Measurements from ENCODE around the gene NEUROD4. TPM values are rescaled to one million over a fixed set of nuclear protein-coding genes. Genes with fewer than 3 reads are reported as not detected.

NEUROD4 gene
- total and polyA plus RNA-seq, 12 donors, result 0.17 to 3.3 (median 1.1) TPM; not detected in 5

- Histone ChIP-seq H3K4me1 (replicated peaks in 1 of 2) (no peaks in the 10 kb centered on the region), H3K36me3 (replicated peaks in 1 of 2) (no peaks in the 10 kb centered on the region), H3K27ac (no peak overlapping the region), H3K4me3 (no peak overlapping the region), H3K27me3 (peaks cover 21% of the 10 kb centered on the region), H3K9me3 (replicated peaks in 1 of 3) (no peaks in the 10 kb centered on the region)
- 51 to 61% (median 55%) methylated on average over 3 of the region's 3 CpGs for whole genome bisulfite sequencing, 4 donors
- DNase-seq, result no peak
- TF ChIP-seq CTCF (IDR thresholded peaks at IDR 0.05) (no peak), POLR2A (IDR thresholded peaks at IDR 0.05) (no peak)
- intact Hi-C loops (cut with DNase I), result loop anchor here in 1 of 2 donors (5.0 kb wide), 1 partner anchor 83 kb away; no protein-coding TSS in a partner anchor
Measured at GRCh38 chr12:55074806-55075205, 55.0 kb downstream of the NEUROD4 start.

Other genes starting within 250 kb of the NEUROD4 start
- under 1 TPM in 2 of 9 donors, not detected in 7; 0.83 to 0.88 TPM for gene MUCL1, start 165.5 kb upstream of the NEUROD4 start, total RNA-seq
- not detected for gene MUCL1, start 165.5 kb upstream of the NEUROD4 start, polyA plus RNA-seq
- 1 to 10 TPM in 1 of 9 donors, under 1 TPM in 5, not detected in 3; 0.11 to 2.0 (median 0.42) TPM for gene TESPA1, start 35.2 kb upstream of the NEUROD4 start, total RNA-seq
- gene TESPA1, start 35.2 kb upstream of the NEUROD4 start, polyA plus RNA-seq, result under 1 TPM; 0.16 to 0.20 (median 0.16) TPM
- gene OR9K2, start 106.4 kb downstream of the NEUROD4 start, total RNA-seq, result not detected
- not detected for gene OR9K2, start 106.4 kb downstream of the NEUROD4 start, polyA plus RNA-seq
- not detected for gene OR10A7, start 201.1 kb downstream of the NEUROD4 start, total RNA-seq
- not detected for gene OR10A7, start 201.1 kb downstream of the NEUROD4 start, polyA plus RNA-seq
- gene OR6C74, start 224.6 kb downstream of the NEUROD4 start, total RNA-seq, result 1 to 10 TPM in 1 of 9 donors, not detected in 8; 1.1 TPM
- not detected for gene OR6C74, start 224.6 kb downstream of the NEUROD4 start, polyA plus RNA-seq

Data from adrenal gland (tissue), 12 donors.